ENCODE measurements around the gene PAX3. TPM values are rescaled to one million over a fixed set of nuclear protein-coding genes. Genes with fewer than 3 reads are reported as not detected.
A peak's percentile ranks its signal among the peaks of the same experiment; 100 is the strongest.

The PAX3 gene
- not detected for total RNA-seq
- long read RNA-seq = 0 reads

GRCh38 chr2:222298311-222299150 is at the start of gene PAX3:
Gene PAX3 (minus strand): TSS chr2:222298998. CDS start chr2:222298615, 383 bp downstream.
- no peak for DNase-seq
- peak; percentile 14 for ATAC-seq
- intact Hi-C loops (cut with micrococcal nuclease) = no loop called here

- no peak for DNase-seq
- intact Hi-C loops (cut with micrococcal nuclease) = no loop called here
- no peak for ATAC-seq
Measured at GRCh38 chr2:222341331-222341730, 42.5 kb upstream of the PAX3 start.

GRCh38 chr2:222338374-222338773 is 39.6 kb upstream of the PAX3 start:
- DNase-seq = no peak
- no peak for ATAC-seq
- intact Hi-C loops (cut with micrococcal nuclease) = no loop called here

GRCh38 chr2:222336931-222337330 is 38.1 kb upstream of the PAX3 start:
- intact Hi-C loops (cut with micrococcal nuclease) = no loop called here
- DNase-seq = no peak

GRCh38 chr2:222336442-222336841 is 37.6 kb upstream of the PAX3 start:
- DNase-seq (no peak), ATAC-seq (no peak)
- intact Hi-C loops (cut with micrococcal nuclease) = no loop called here

More at GRCh38 chr2:222336931-222337330, 38.1 kb upstream of the PAX3 start:
- ATAC-seq = no peak

- ATAC-seq (no peak), DNase-seq (no peak)
- intact Hi-C loops (cut with micrococcal nuclease) = no loop called here
Measured at GRCh38 chr2:222334914-222335313, 36.1 kb upstream of the PAX3 start.

GRCh38 chr2:222333397-222333796 is 34.6 kb upstream of the PAX3 start:
- intact Hi-C loops (cut with micrococcal nuclease) = no loop called here
- DNase-seq = no peak
- no peak for ATAC-seq

- no peak for DNase-seq
- intact Hi-C loops (cut with micrococcal nuclease) = no loop called here
Measured at GRCh38 chr2:222332116-222332515, 33.3 kb upstream of the PAX3 start.

GRCh38 chr2:222330910-222331309 is 32.1 kb upstream of the PAX3 start:
- no peak for ATAC-seq
- DNase-seq = no peak
- intact Hi-C loops (cut with micrococcal nuclease) = no loop called here

More at GRCh38 chr2:222332116-222332515, 33.3 kb upstream of the PAX3 start:
- ATAC-seq = no peak

- no peak for ATAC-seq
- no peak for DNase-seq
- intact Hi-C loops (cut with micrococcal nuclease) = no loop called here
Measured at GRCh38 chr2:222322236-222322635, 23.4 kb upstream of the PAX3 start.

GRCh38 chr2:222320436-222321395 is 21.9 kb upstream of the PAX3 start:
- DNase-seq = peak; percentile 69
- intact Hi-C loops (cut with micrococcal nuclease) = no loop called here
- peak; percentile 34 for ATAC-seq

- peak; percentile 67 for DNase-seq
- intact Hi-C loops (cut with micrococcal nuclease) = loop anchor here (5.0 kb wide), 2 partner anchors 242 to 263 kb away; no protein-coding TSS in a partner anchor
- peak; percentile 76 for ATAC-seq
Measured at GRCh38 chr2:222319586-222320435, 21.0 kb upstream of the PAX3 start.

- ATAC-seq = peak; percentile 52
- peak; percentile 79 for DNase-seq
- intact Hi-C loops (cut with micrococcal nuclease) = loop anchor here (5.0 kb wide), 2 partner anchors 243 to 262 kb away; no protein-coding TSS in a partner anchor
Measured at GRCh38 chr2:222318712-222319585, 20.2 kb upstream of the PAX3 start.

- DNase-seq = peak; percentile 77
- intact Hi-C loops (cut with micrococcal nuclease) = loop anchor here (5.0 kb wide), 2 partner anchors 244 to 261 kb away; no protein-coding TSS in a partner anchor
- peak; percentile 81 for ATAC-seq
Measured at GRCh38 chr2:222318026-222318711, 19.4 kb upstream of the PAX3 start.

GRCh38 chr2:222315443-222316121 is 16.8 kb upstream of the PAX3 start:
- intact Hi-C loops (cut with micrococcal nuclease) = loop anchor here (5.0 kb wide), 2 partner anchors 247 to 258 kb away; no protein-coding TSS in a partner anchor
- ATAC-seq (no peak), DNase-seq (no peak)

- no peak for ATAC-seq
- no peak for DNase-seq
- intact Hi-C loops (cut with micrococcal nuclease) = no loop called here
Measured at GRCh38 chr2:222313816-222314215, 15.0 kb upstream of the PAX3 start.
